Psoas muscle (tissue), 8 donors: ENCODE results near the gene PRPF31. TPM values are rescaled to one million over a fixed set of nuclear protein-coding genes. Genes with fewer than 3 reads are reported as not detected.

Source experiments
- ATAC-seq, 4 donors: fragments of 200-7000 bp; cut with Tn5 transposase; one replicate each; pipeline ENCODE4 v1.9.1; 2020; ENCODE audit warnings: moderate library complexity in 3 of 4, mild to moderate bottlenecking in 2 of 4
- DNase-seq, 2 donors: peaks; one replicate each; pipeline ENCODE4 v3.0.0-alpha.2; 2020
- H3K27ac ChIP-seq: fragments of 200-600 bp; one replicate; pipeline ENCODE4 v1.8.0; 2022
- H3K27me3 ChIP-seq, 3 donors: fragments of 200-600 bp in 1 of 3; one replicate each; pipeline versions ENCODE4 v1.6.1 to v1.8.0; 2013 to 2022; ENCODE audit warnings: low read length in 2 of 3, mild to moderate bottlenecking in 2 of 3, moderate library complexity in 1 of 3; ENCODE audit not compliant: insufficient read depth in 3 of 3
- H3K36me3 ChIP-seq, 2 donors: fragments of 200-600 bp in 1 of 2; one replicate each; pipeline versions ENCODE4 v1.6.1 to v1.8.0; 2013 to 2022; ENCODE audit warnings: low read depth in 1 of 2, mild to moderate bottlenecking in 1 of 2, moderate library complexity in 1 of 2; ENCODE audit not compliant: insufficient read depth in 1 of 2
- H3K4me1 ChIP-seq: fragments of 200-600 bp; one replicate; pipeline ENCODE4 v1.8.0; 2022
- H3K4me3 ChIP-seq: fragments of 200-600 bp; one replicate; pipeline ENCODE4 v1.8.0; 2022; ENCODE audit warnings: mild to moderate bottlenecking
- H3K9me3 ChIP-seq: fragments of 200-600 bp; one replicate; pipeline ENCODE4 v1.8.0; 2022
- WGBS, 3 donors: extraction: QIAGEN DNeasy Blood & Tissue Kit; methylation state at CpG; one replicate each; pipeline versions ENCODE4 v1.1.6 to v1.1.7; 2013; 5-methylcytosine and 5-hydroxymethylcytosine counted together
- intact Hi-C, 2 donors: fragments of 100-400 bp; cut with DNase I; formaldehyde crosslinking; loops; one replicate each; pipeline versions ENCODE4 v1.11.0 to v1.14.2; 2022
- polyA plus RNA-seq, 3 donors: library from polyadenylated mRNA; stranded (reverse); fragments of 200-250 nt; gene quantifications; one replicate each; pipeline ENCODE4 v1.2.3, GENCODE V29; 2013
- total RNA-seq, 4 donors: library from RNA; stranded (reverse); fragmentation: NEBNext Ultra II Directional in 2 of 4; extraction: Animal tissue kit (Norgen Biotek cat#: 25700) in 2 of 4; gene quantifications; one replicate each; pipeline versions ENCODE4 v1.2.1 to v1.2.4, GENCODE V29; 2021 to 2023
- TF ChIP-seq, protein P1 (sequence below): fragments of 200-600 bp; IDR thresholded peaks from one replicate; pipeline ENCODE4 v1.8.0; 2022; ENCODE audit warnings: antibody characterized with exemption
- donor health status: healthy with polysubstance abuse.
- donor health status: DM: no; HTN: no; CAD: no; lungs with moderate emphysema.
- donor health status: Bipolar disorder and iron deficiency.
- donor health status: healthy.
- donor health status: DM: yes; HTN: yes; CAD: no.
- donor health status: DM: no; HTN: no; CAD: no.
- donor health status: DM: no; HTN: no; CAD: no.
- donor health status: DM: yes; HTN: yes; CAD: no.

Gene PRPF31
- total and polyA plus RNA-seq, 7 donors = 32.3 to 54.3 (median 39.4) TPM

DNA sequence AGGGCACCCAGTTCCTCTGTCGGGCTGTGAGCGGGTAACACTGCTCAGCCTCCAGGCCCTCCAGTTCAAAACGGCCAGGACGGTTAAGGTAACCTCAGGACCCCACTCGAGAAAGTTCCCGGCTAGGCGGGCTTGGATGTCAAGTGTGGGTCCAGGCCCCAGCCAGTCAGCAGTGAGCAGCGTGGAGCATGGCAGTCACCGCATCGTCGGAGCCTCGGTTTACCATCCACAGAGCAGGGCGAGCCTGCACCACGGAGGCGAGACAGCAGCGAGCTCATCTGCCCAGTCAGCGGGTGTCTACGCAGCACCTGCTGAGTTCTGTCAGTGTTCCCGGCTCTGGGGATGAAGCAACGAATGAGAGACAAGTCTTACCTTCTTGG lies 14.1 kb downstream of the PRPF31 start:
- peaks cover 2 to 82% of the 10 kb centered on the region in 2 donors for H3K36me3 ChIP-seq
- ATAC-seq (no peak), DNase-seq (no peak)
- H3K4me1 ChIP-seq = no peaks in the 10 kb centered on the region
- H3K9me3 ChIP-seq = no peaks in the 10 kb centered on the region
- H3K4me3 ChIP-seq = no peak overlapping the region
- H3K27ac ChIP-seq = no peak overlapping the region
- TF ChIP-seq, protein P1, sequence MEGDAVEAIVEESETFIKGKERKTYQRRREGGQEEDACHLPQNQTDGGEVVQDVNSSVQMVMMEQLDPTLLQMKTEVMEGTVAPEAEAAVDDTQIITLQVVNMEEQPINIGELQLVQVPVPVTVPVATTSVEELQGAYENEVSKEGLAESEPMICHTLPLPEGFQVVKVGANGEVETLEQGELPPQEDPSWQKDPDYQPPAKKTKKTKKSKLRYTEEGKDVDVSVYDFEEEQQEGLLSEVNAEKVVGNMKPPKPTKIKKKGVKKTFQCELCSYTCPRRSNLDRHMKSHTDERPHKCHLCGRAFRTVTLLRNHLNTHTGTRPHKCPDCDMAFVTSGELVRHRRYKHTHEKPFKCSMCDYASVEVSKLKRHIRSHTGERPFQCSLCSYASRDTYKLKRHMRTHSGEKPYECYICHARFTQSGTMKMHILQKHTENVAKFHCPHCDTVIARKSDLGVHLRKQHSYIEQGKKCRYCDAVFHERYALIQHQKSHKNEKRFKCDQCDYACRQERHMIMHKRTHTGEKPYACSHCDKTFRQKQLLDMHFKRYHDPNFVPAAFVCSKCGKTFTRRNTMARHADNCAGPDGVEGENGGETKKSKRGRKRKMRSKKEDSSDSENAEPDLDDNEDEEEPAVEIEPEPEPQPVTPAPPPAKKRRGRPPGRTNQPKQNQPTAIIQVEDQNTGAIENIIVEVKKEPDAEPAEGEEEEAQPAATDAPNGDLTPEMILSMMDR = no peak
- intact Hi-C loops = no loop called here
- no peaks in the 10 kb centered on the region for H3K27me3 ChIP-seq
- WGBS, 3 donors = 95 to 96% (median 95%) methylated on average over 16 to 20 of the region's 20 CpGs

DNA sequence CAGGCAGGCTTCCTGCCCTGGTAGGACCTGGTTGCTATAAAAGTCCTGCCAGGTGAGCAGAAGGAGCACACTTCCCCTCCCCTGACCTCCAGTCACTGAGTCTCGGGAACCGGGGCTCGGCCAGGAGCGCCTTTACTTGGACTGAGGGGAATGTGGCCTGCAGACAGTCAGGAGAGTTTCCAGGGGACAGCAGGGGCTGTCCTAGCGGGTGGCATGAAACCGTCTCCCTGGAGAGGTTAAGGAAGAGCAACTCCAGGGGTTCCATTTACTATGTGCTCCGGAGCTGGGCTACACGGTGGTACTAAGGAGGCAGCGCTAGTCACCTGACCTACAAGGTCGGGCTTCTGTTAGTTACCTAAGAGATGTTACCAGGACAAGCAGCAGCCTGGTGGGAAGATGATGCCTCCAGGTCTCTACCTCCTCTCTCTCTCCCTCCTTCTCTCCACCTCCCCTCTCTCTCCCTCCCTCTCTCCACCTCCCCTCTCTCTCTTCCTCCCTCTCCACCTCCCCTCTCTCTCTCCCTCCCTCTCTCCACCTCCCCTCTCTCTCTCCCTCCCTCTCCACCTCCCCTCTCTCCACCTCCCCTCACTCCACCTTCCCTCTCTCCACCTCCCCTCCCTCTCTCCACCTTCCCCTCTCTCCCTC lies 17.9 kb downstream of the PRPF31 start:
- TF ChIP-seq, protein P1 = no peak
- intact Hi-C loops = no loop called here
- 75 to 82% (median 76%) methylated on average over 10 of the region's 10 CpGs for WGBS, 3 donors
- H3K27me3 ChIP-seq = no peaks in the 10 kb centered on the region
- peaks cover 10% of the 10 kb centered on the region for H3K4me1 ChIP-seq
- H3K27ac ChIP-seq = no peak overlapping the region
- DNase-seq (no peak), ATAC-seq (no peak)
- H3K36me3 ChIP-seq = peaks cover 2 to 45% of the 10 kb centered on the region in 2 donors
- no peak overlapping the region for H3K4me3 ChIP-seq
- H3K9me3 ChIP-seq = no peaks in the 10 kb centered on the region

DNA sequence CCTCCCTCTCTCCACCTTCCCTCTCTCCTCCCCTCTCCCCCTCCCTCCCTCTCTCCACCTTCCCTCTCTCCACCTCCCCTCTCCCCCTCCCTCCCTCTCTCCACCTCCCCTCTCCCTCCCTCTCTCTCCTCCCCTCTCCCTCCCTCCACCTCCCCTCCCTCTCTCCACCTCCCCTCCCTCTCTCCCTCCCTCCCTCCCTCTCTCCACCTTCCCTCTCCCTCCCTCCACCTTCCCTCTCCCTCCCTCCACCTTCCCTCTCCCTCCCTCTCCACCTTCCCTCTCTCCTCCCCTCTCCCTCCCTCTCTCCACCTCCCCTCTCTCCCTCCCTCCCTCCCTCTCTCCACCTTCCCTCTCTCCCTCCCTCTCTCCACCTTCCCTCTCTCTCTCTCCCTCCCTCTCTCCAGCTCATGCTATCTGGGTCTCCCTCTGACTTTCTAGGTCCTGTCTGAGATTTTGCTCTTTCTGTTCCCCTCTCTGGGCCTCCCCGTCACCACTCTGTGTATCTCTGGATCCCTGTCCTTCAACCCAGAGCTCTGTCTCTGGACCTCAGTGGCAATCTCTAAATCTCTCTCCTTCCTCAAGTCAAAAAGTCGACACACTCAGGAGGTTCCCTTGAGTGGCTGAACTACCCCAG lies 18.5 kb downstream of the PRPF31 start:
- Histone ChIP-seq H3K9me3 (no peaks in the 10 kb centered on the region), H3K27ac (no peak overlapping the region), H3K36me3 (peaks cover 2 to 42% of the 10 kb centered on the region in 2 donors), H3K4me1 (peaks cover 16% of the 10 kb centered on the region), H3K27me3 (no peaks in the 10 kb centered on the region), H3K4me3 (no peak overlapping the region)
- DNase-seq (no peak), ATAC-seq (no peak)
- TF ChIP-seq, protein P1 = no peak
- intact Hi-C loops = no loop called here
- WGBS, 3 donors = 64 to 71% (median 65%) methylated on average over 2 of the region's 2 CpGs

DNA sequence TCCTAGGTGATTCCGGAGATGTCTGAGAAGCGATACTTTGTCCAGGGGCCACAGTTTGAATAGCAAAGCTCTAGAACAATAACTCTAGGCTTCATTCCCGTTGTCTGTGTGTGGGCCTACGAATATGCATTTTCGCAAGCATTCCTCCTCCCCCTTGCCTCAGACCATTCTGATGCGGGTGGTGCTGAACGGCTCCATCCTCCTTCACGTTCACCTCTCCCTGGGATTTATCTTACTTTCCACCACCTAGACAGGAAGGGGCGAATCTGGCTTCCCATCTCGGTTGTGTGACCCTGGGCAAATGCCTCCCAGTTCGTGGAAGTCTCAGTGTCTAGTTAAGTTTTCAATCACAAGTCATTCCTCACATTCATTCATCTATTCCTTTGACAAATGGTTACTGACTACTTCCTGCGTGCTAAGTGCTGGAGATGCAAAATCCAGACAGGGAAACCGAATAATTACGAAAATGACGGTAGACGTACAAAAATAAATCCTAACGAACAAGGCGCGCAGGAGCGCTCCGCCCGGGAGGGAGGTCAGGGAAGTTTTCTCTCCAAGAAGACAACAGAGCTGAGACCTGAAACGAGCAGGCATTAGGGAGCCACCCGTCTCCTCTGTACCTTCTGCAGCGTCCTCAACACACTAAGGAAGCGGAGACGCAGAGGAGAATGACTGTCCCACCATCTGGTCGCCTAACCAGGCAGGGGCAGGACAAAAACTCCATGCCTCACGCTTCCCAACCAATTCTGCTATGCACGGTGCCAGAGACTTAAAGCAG lies 20.7 kb downstream of the PRPF31 start:
- no peak for DNase-seq
- Histone ChIP-seq H3K27me3 (no peaks in the 10 kb centered on the region), H3K36me3 (peaks cover 2 to 35% of the 10 kb centered on the region in 2 donors), H3K27ac (peak overlapping the region; percentile 69), H3K4me3 (peak overlapping the region; percentile 65), H3K9me3 (no peaks in the 10 kb centered on the region), H3K4me1 (peaks cover 31% of the 10 kb centered on the region)
- intact Hi-C loops = no loop called here
- ATAC-seq = peak in 1 of 4 donors; percentile 1
- TF ChIP-seq, protein P1 = no peak
- WGBS, 3 donors = 4 to 5% (median 5%) methylated on average over 30 of the region's 30 CpGs
